Activated CD8-positive, alpha-beta memory T cell treated with anti-CD3 and anti-CD28 coated beads, Interleukin-2, amount 50 U/mL, for 4 hours (primary cell): ENCODE results near the gene MTA2.
"Not testable (repeated sequence)": the region's sequence is repeated elsewhere in the genome, so short reads cannot be mapped to it uniquely, and the experiment has no call there.

Experiments used
- DNase-seq: peaks from one replicate; pipeline ENCODE4 v3.0.0-alpha.2; 2020

The MTA2 gene

DNA sequence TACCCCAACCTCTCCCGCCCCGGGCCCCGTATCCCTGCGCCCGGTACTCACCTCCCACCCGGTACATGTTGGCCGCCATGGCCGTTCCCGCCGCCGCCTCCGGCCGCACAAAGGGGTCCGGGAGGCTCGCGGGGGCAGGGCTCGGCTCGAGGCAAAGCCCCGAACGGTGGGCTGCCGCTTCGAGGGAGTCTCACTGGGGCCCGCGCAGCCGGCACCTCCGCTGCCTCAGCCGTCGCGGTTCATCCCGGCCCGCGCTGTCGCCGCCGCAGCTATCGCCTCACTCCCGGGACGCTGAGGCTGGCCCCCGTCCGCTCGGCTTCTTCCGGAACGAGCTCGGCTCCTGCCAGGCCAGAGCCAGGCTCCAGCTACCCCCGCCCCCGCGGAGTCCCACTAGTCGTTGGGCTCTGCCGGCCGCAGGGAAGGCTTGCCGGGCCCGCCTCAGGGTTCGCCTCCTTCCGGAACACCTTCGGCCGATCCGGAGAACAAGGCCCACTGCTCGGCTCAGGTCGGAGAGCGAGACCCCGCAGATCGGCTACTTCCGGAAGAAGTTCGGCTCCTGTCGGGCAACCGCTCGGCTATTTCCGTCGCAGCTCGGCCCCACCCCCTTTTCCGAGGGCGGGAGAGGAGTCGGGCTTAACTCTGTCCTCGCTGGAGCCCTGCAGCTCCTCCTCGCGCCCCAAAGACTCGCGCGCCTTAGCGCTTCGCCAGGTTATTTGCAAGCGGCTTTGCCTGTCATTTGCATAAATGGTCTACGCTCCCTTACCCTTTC is at the start of gene MTA2:
Gene MTA2 (minus strand): TSS at position 494 of the 769 bp plus-strand sequence. CDS start 415 bp downstream, at position 79.
- peak; percentile 99 for DNase-seq

GRCh38 chr11:62650283-62650682 is 48.6 kb upstream of the MTA2 start:
- not testable (repeated sequence) for DNase-seq

- no peak for DNase-seq
These were observed 47.8 kb upstream of the MTA2 start for GRCh38 chr11:62649486-62649885.

DNA sequence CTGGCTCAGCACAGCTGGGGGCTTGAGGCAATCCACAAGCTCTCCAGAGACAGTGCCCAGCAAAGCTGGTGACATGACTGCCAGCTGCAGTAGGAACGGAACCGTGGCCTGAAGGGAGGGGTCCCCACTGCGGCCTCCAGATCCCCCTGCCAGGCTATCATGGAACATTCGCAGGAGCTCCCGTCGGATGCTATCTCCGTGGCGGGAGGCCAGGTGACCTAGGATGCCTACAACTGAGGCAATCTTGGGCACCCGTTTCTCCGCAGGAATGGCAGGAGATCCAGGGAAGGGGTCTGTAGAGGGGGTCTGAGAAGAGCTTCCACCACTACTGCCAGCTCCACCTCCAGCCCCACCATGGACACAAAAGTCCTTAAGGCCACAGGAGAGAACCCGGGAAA is 47.3 kb upstream of the MTA2 start:
- DNase-seq = no peak

- no peak for DNase-seq
These were observed 46.7 kb upstream of the MTA2 start for GRCh38 chr11:62648185-62648966.

GRCh38 chr11:62647609-62648005 is 45.9 kb upstream of the MTA2 start:
- no peak for DNase-seq

DNA sequence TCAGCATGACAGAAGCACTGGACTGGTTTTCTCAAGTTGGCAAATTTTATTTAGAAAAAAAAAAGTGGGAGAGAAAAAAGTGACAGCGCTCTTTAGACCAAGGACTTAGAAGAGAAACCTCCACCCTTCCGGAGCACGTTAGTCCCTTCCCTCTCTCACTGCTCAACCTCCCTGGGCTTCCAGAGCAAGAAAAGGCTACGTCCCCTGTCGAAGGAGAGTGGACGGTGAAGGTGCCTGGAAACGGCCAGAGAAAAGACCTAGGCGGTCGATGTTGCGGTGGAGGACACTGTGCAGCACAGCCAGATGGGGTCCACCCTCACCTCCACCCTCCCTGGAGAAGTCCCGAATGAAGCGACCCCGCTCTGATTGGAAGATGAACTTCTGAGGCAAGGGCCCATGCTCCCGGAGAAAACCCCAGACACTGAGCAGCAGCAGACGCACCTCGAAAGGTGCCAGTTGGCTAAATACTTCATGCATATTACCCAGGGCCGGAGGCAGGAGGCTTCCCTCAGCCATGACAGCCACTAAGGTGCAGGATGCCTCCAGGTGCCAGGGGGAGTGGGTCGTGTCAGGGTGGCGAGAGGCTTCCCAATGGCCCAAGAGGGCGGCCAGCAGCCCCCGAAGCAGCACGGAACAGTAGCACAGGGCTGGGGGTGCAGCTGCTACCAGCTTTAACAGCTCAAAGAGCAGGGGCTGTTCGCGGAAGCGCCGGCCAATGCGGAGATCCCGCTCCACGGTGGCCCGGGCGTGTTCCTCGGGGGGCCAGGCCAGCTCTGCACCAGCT is 45.4 kb upstream of the MTA2 start:
- DNase-seq = no peak

DNA sequence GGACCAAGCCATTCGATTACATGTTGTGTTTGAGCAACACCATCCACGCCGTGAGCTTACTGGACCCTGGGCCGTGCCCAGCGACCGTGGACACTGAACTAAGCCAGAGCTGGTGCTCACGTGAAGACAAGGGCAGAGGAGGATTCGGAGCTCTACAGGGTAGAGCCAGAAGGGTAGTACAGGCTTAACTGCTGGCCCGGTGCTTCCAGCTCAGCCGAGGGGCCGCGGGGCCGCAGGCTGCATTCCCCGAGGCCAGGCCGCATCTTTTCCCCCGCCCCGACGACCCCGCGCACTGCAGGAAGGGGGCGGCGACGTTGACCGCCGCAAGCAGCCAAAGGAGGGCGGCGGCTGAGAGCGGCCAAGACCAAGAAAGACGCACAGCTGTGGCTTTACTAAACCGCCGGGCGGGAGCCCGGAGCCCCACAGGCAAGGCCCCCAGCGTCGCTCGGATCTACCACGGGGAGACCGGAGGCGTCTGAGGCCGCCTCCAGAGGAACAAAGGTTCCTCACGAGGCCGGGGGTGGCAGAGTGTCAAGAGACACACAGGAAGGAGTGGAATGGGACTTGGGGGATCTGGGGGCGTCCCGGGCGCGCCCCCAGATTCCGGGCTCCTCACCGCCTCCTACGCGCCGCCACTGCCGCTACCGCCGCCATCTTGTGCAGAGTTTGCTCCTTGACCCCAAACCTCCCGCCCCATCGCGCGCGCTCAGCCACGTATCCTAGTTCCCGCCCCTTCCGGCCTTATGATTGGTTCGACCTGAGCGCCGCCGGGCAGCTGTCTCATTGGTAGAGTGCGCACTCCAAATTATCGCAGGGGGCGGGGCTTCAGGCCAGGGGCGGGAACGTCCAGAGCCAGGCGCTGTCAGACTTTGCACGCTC is 44.5 kb upstream of the MTA2 start, which contains the start of gene GANAB:
Gene GANAB (minus strand): TSS at position 668 of the 879 bp plus-strand sequence. CDS start 14 bp downstream, at position 654.
- DNase-seq = peak; percentile 99

- DNase-seq = no peak
These were observed 43.9 kb upstream of the MTA2 start for GRCh38 chr11:62645671-62645945.

DNA sequence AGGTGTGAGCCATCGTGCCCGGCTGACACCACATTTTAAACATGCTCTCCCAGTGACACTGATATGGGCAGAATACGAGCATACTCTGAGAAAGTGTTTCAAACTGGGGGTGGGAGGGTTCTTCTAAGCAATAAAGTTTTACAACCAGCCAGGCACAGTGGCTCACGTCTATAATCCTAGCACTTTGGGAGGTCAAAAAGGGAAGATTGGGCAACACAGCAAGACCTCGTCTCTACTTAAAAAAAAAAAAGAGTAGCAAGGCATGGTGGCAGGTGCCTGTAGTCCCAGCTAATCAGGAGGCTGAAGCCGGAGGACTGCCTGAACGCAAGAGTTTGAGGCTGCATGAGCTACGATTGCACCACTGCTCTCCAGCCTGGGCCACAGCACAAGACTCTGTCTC is 42.6 kb upstream of the MTA2 start:
- no peak for DNase-seq

DNA sequence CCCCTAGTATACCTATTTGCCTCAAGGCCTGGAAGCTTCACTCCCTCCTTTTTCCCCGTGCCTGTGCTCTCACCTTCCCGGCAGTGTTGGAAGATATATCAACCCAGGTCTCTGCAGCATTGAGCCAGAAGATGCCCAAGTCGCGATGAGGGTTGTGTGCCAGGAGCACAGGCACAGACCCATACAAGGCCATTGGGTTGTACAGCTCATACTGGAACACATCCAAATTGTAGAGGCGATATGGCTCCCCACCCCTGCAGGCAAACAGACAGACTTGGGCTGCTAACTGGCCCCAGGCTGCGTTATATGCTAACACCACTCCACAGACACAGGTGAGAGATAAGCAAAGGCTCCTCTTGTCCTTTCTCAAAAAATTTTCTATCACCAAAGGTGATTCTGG is 30.8 kb upstream of the MTA2 start:
- DNase-seq = no peak

DNA sequence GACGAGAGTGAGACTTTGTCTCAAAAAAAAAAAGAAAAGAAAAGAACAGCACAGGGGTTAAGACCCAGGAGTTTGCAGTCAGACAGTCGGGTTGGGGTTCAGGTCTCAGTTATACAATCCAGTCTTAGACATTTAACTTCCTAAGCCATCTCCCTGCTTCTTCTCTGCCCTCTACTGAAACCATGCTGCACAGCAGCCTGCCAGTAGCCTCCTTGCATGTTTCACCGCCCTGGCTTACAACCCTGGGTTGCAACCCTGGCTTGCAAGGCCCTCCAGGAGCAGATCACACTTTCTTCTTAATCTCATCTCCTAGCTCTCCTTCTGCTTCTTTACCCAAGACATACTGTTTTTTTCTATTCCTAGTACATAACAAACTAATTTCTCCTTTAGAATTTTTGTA is 26.0 kb upstream of the MTA2 start:
- DNase-seq = no peak

DNA sequence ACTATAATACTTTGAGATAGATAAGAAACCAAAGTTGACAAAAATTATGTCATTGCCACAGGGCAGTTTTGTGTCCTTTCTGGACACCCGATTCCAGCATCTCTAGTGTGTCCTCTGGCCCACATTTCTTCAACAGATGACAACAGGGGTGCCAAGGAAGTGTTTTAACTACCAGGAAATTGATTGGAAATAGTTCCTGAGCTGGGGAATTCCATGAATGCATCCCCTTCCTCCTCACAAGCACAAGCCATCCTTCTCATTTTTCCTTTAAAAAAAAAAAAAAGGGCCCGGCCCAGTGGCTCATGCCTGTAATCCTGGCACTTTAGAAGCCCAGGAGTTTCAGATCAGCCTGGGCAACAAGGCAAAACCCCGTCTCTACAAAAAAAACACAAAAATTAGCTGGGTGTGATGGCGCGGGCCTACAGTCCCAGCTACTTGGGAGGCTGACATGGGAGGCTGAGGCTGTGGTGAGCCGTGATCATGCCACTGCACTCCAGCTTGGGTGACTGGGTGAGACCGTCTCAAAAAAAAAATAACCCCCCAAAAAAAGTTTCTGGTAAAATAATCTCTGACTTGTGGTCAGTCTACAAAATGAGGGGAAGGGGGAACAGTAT is 20.9 kb upstream of the MTA2 start:
- DNase-seq = no peak

GRCh38 chr11:62621567-62622470 is 20.2 kb upstream of the MTA2 start, which contains the start of gene B3GAT3:
Gene B3GAT3 (minus strand): TSS chr11:62621986. CDS start chr11:62621947, 39 bp downstream.
- DNase-seq = peak; percentile 98

DNA sequence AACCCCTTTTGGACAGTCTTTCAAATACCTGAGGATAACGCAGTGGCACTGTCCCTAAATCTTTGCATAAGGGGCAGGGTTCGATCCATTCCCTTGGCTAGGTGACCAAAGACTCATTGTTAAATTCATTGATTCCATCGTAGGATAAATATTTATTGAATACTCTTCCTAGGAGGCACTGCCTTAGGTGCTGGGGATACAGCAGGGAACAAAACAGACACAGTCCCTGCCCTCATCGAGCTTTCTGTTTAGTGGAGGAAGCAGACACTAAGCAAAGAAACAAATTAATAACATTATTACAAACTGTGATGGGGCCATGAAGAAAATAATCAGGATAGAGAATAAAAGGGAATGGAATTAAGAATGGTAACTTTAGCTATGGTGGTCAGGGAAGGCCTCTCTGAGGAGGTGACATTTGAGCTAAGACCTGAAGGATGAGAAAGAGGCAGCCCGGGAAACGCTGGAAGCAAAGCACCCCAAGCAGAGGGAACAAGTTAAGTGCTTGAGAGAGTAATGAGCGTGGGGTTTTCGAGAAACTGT is 19.4 kb upstream of the MTA2 start:
- no peak for DNase-seq

DNA sequence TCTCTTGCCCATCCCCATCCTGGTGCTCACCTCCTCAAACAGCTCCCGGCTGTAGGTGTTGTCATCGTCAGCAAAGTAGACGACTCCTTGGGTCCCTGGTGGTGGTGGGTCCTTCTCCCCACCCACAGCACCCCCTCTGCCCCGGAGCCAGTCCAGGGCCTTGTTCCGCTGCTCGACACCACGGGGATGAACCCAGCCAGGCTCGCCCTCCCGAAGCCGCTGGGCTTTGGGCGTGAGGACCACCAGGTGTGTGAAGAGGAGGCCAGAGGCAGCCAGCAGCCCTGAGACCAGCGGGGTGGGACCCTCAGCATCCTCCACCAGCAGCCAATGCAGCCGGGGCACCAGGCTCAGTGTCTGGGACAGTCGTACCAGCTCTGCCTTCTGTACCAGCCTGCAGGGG is 15.3 kb upstream of the MTA2 start:
- DNase-seq = not testable (repeated sequence)

DNA sequence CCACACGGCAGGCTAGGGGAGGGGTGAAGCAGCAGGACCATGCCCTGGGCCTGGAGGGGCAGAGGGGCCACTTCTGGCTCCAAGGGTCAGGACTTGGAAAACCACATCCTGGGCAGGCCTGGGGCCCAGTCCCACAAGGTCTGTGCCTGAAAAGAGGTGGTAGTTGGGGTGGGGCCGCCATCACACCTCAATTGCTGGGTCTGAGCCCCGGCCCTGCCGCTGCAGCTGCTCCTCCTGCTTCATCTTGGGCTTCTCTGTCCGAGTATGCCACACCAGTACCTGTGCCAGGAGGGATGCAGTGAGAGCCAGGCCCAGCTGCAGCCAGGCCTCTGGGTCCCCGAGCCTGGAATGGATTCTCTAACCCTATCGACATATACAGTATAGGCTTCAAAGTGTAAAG is 13.9 kb upstream of the MTA2 start:
- no peak for DNase-seq

DNA sequence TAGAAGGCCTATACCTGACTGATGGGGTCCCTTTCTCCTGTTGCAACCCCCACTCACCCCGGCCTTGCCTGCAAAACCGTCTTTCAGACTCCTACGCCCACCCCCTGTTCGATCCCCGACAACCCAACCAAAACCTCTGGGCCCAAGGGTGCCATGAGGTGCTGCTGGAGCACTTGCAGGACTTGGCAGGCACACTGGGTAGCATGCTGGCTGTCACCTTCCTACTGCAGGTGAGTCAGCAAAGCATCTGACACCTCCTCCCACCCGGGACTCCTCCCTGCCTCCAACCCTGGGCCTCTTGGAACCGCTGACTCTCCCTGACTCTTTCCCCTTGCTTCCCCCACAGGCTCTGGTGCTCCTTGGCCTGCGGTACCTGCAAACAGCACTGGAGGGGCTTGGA is 12.6 kb upstream of the MTA2 start:
- DNase-seq = peak; percentile 37

DNA sequence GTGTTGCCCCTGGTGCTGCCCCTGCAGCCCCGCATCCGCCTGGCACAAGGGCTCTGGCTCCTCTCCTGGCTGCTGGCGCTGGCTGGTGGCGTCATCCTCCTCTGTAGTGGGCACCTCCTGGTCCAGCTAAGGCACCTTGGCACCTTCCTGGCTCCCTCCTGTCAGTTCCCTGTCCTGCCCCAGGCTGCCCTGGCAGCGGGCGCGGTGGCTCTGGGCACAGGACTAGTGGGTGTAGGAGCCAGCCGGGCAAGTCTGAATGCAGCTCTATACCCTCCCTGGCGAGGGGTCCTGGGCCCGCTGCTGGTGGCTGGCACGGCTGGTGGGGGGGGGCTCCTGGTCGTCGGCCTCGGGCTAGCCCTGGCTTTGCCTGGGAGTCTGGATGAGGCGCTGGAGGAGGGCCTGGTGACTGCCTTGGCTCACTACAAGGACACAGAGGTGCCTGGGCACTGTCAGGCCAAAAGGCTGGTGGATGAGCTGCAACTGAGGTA is 11.7 kb upstream of the MTA2 start:
- no peak for DNase-seq
